ENCODE data around the gene RAD51D. TPM values are rescaled to one million over a fixed set of nuclear protein-coding genes. Genes with fewer than 3 reads are reported as not detected.
A peak's percentile ranks its signal among the peaks of the same experiment; 100 is the strongest.

The RAD51D gene
- total RNA-seq, 2 experiments from 2014 or later: 19.9 to 31.8 TPM

- H3K4me1 Mint-ChIP-seq: peaks cover 83% of the 10 kb centered on the region
- DNase-seq (no peak), ATAC-seq (peak; percentile 57)
- ChIA-PET POLR2A (interaction anchor here (1.7 to 2.0 kb wide), 3 partner anchors 9 to 35 kb away, joined by 7 to 9 read pairs (median 7); partner anchors contain the start of gene RFFL), CTCF (interaction anchor here (0.7 to 2.0 kb wide), 9 partner anchors 9 to 151 kb away, joined by 3 to 8 read pairs (median 4); partner anchors contain the start of gene RFFL)
- peak overlapping the region; percentile 1 for H3K4me3 Mint-ChIP-seq
- H3K27me3 Mint-ChIP-seq: no peaks in the 10 kb centered on the region
- no peaks in the 10 kb centered on the region for H3K9me3 Mint-ChIP-seq (ENCODE audit: low read depth)
- intact Hi-C loops (cut with DNase I, micrococcal nuclease): loop anchor here (1.0 to 5.0 kb wide), 5 partner anchors 8 to 130 kb away; no protein-coding TSS in a partner anchor
- peak overlapping the region; percentile 93 for H3K27ac Mint-ChIP-seq
- H3K36me3 Mint-ChIP-seq (ENCODE audit: low read depth): peaks cover 2% of the 10 kb centered on the region
Observed at GRCh38 chr17:35082073-35082657, 37.5 kb downstream of the RAD51D start.

DNA sequence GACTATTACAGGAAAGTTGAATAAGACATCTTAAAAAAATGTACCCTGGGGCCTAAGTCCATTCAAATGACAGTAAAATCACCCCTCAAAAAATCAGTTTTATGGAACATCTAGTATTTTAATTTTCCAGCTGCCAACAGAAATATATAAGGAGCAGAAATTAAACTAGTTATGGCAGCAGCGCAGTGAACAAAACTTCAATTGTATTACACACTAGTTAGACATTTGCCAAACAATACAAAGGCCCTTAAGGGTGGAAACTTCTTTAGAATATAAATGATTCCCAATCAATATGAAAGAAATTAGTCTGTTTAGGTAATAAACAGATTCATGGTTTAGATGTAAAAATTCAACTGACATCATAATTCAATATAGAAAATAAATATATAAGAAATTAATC is 38.0 kb downstream of the RAD51D start:
- Mint-ChIP-seq H3K4me1 (peaks cover 81% of the 10 kb centered on the region), H3K27ac (no peak overlapping the region), H3K27me3 (no peaks in the 10 kb centered on the region), H3K9me3 (ENCODE audit: low read depth) (no peaks in the 10 kb centered on the region), H3K36me3 (ENCODE audit: low read depth) (peaks cover 3% of the 10 kb centered on the region), H3K4me3 (no peak overlapping the region)
- DNase-seq (no peak), ATAC-seq (no peak)
- ChIA-PET POLR2A (interaction anchor here (1.7 to 2.0 kb wide), 3 partner anchors 9 to 35 kb away, joined by 7 to 9 read pairs (median 7); partner anchors contain the start of gene RFFL), CTCF (interaction anchor here (0.7 to 2.0 kb wide), 3 partner anchors 8 to 152 kb away, joined by 3 to 8 read pairs (median 7); partner anchors contain the start of gene RFFL)
- intact Hi-C loops (cut with DNase I, micrococcal nuclease): loop anchor here (1.0 to 5.0 kb wide), 5 partner anchors 7 to 131 kb away; no protein-coding TSS in a partner anchor

DNA sequence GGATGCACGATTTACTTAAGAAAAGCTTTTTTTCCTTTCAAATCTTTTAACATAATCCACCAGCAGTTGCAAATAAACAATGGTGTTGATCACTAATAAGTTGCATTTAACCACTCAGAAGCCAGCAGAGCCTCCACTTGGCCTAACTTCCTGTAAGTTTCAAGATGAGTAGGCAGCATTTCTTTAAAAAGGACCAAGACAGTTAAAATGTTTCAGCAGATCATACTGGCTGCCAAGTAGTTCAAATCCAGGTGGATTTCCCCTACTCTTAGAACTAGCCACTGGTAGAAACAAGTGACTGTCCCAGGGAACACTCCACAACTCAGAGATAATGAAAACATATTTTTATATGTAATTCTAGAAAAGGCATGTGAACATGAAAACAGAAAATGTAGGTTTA is 39.1 kb downstream of the RAD51D start:
- CTCF ChIA-PET: interaction anchor here (0.7 to 1.3 kb wide), 5 partner anchors 10 to 221 kb away, joined by 3 to 9 read pairs (median 3); no protein-coding TSS in a partner anchor
- intact Hi-C loops (cut with DNase I, micrococcal nuclease): loop anchor here in 1 of 2 experiments (5.0 kb wide), 1 partner anchor 132 kb away; no protein-coding TSS in a partner anchor
- Mint-ChIP-seq H3K4me3 (peak overlapping the region; percentile 40), H3K9me3 (ENCODE audit: low read depth) (no peaks in the 10 kb centered on the region), H3K36me3 (ENCODE audit: low read depth) (peaks cover 5% of the 10 kb centered on the region), H3K27me3 (no peaks in the 10 kb centered on the region), H3K4me1 (peaks cover 73% of the 10 kb centered on the region), H3K27ac (peak overlapping the region; percentile 66)
- POLR2A ChIA-PET: no interaction called here
- ATAC-seq: peak; percentile 67
- DNase-seq: peak; percentile 24

GRCh38 chr17:35079547-35080423 is 39.9 kb downstream of the RAD51D start:
- Mint-ChIP-seq H3K4me3 (no peak overlapping the region), H3K27me3 (no peaks in the 10 kb centered on the region), H3K27ac (peak overlapping the region; percentile 66), H3K4me1 (peaks cover 73% of the 10 kb centered on the region), H3K9me3 (ENCODE audit: low read depth) (no peaks in the 10 kb centered on the region), H3K36me3 (ENCODE audit: low read depth) (peaks cover 3% of the 10 kb centered on the region)
- ATAC-seq: no peak
- POLR2A ChIA-PET: no interaction called here
- no peak for DNase-seq
- CTCF ChIA-PET: interaction anchor here (0.6 to 1.3 kb wide), 5 partner anchors 10 to 220 kb away, joined by 3 to 9 read pairs (median 4); no protein-coding TSS in a partner anchor
- intact Hi-C loops (cut with DNase I, micrococcal nuclease): loop anchor here (5.0 to 10.0 kb wide), 2 partner anchors 133 to 165 kb away; partner anchors contain the start of gene SLFN5 (in 1 of the 2)

- DNase-seq: no peak
- intact Hi-C loops (cut with DNase I, micrococcal nuclease): loop anchor here in 1 of 2 experiments (10.0 kb wide), 1 partner anchor 168 kb away; the partner anchor contains the start of gene SLFN5
- H3K4me3 Mint-ChIP-seq: no peak overlapping the region
- H3K4me1 Mint-ChIP-seq: peaks cover 77% of the 10 kb centered on the region
- peaks cover 7% of the 10 kb centered on the region for H3K36me3 Mint-ChIP-seq (ENCODE audit: low read depth)
- no peaks in the 10 kb centered on the region for H3K9me3 Mint-ChIP-seq (ENCODE audit: low read depth)
- ChIA-PET POLR2A (no interaction called here), CTCF (interaction anchor here (0.7 to 1.5 kb wide), 3 partner anchors 9 to 245 kb away, joined by 3 to 8 read pairs (median 3); no protein-coding TSS in a partner anchor)
- H3K27me3 Mint-ChIP-seq: no peaks in the 10 kb centered on the region
- ATAC-seq: no peak
- no peak overlapping the region for H3K27ac Mint-ChIP-seq
Observed at GRCh38 chr17:35076874-35077273, 42.8 kb downstream of the RAD51D start.

DNA sequence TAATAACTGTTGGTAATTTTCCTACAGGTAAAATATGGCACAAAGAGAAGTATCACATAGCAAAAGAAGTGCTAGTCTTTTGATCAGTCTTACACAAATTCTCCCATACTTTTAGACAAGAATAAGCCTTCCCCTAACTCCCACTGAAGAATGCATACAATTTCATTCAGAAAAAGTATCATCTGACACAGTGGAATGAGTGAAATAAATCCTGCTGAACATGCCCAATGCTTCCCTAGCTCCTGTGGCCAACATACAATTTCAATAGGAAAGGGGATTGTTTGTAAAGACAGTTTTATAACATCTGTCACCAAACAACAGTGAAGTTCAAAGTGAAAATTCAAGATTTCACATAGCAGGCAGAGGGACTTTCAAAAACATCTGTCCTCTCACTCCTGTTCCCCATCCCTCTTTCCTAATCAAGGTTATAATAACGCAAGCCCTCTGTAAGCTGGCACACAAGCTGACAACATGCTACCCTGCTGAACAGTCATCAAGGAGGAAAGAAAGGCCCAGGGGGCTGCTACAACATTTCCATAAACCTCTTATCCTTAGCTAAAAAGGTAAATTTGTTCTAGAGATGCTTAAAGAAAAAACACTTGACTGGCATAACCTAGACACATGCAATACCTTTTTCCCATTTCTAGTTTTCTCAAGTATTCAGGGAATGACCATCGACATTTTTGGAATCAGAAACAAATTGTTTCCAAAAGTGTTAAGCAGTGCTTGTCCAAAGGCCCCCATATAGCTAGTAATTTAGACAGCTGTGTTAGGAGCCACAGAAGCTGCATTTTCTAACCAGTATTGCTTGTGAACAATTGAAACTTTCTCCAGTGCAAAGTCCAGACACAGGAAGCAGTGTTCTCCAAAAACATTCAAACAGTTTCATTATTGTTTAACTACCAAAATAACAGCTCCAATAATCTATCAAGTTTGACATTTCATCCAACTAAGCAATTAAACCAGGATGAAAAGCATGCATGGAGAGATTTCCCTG is 44.7 kb downstream of the RAD51D start:
- H3K9me3 Mint-ChIP-seq (ENCODE audit: low read depth): no peaks in the 10 kb centered on the region
- no peak for ATAC-seq
- peak overlapping the region; percentile 37 for H3K4me3 Mint-ChIP-seq
- DNase-seq: no peak
- peak overlapping the region; percentile 93 for H3K27ac Mint-ChIP-seq
- ChIA-PET POLR2A (interaction anchor here (1.4 kb wide), 1 partner anchor 11 kb away, joined by 5 read pairs; the partner anchor contains the start of gene RFFL), CTCF (interaction anchor here (0.6 to 3.5 kb wide), 6 partner anchors 8 to 168 kb away, joined by 3 to 18 read pairs (median 4); no protein-coding TSS in a partner anchor)
- peaks cover 19% of the 10 kb centered on the region for H3K36me3 Mint-ChIP-seq (ENCODE audit: low read depth)
- intact Hi-C loops (cut with DNase I, micrococcal nuclease): loop anchor here (1.0 to 10.0 kb wide), 4 partner anchors 7 to 297 kb away; partner anchors contain the start of genes SLFN11 (in 1 of the 2) and SLFN5 (in 1 of the 2)
- H3K4me1 Mint-ChIP-seq: peaks cover 70% of the 10 kb centered on the region
- H3K27me3 Mint-ChIP-seq: no peaks in the 10 kb centered on the region

DNA sequence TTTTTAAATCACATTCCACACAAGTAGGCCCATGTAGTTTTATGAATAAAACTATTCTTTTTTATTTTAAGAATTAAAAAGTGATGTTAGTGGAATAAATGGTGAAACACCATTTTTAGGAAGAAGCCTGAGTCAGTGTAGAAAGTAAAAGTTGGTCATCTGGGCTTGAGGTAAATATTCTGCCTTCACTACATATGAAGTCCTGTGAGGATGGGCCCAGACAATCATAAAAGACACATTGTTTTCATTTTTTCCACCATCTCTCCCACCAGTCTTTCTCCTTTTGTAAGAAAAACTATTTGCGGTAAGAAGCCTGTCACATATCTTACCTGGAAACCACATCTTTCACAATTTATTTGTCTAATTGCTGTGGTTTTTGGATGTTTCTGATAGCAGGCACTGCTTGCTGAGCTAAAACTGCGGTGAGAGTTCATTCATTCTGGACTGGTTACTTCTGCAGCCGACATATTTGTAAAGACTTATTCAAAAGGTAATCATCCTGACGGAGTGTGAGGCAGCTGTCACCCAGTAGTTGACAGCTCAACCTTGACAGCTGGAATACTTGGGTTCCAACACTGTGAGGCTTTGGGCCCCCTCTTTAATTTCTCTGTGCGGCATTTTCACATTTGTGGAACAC is 45.6 kb downstream of the RAD51D start:
- ChIA-PET POLR2A (interaction anchor here (0.6 to 1.4 kb wide), 2 partner anchors 10 to 364 kb away, joined by 5 to 7 read pairs; partner anchors contain the start of gene RFFL), CTCF (interaction anchor here (0.5 to 3.5 kb wide), 6 partner anchors 9 to 75 kb away, joined by 3 to 18 read pairs (median 6); partner anchors contain the start of gene RFFL)
- peak; percentile 58 for ATAC-seq
- Mint-ChIP-seq H3K27me3 (no peaks in the 10 kb centered on the region), H3K27ac (peak overlapping the region; percentile 93), H3K36me3 (ENCODE audit: low read depth) (peaks cover 22% of the 10 kb centered on the region), H3K9me3 (ENCODE audit: low read depth) (no peaks in the 10 kb centered on the region), H3K4me1 (peaks cover 66% of the 10 kb centered on the region), H3K4me3 (peak overlapping the region; percentile 41)
- intact Hi-C loops (cut with DNase I, micrococcal nuclease): loop anchor here (1.0 to 10.0 kb wide), 7 partner anchors 8 to 298 kb away; partner anchors contain the start of genes RFFL (in 2 of the 2), SLFN11 (in 1 of the 2) and SLFN5 (in 1 of the 2)
- DNase-seq: peak; percentile 35

DNA sequence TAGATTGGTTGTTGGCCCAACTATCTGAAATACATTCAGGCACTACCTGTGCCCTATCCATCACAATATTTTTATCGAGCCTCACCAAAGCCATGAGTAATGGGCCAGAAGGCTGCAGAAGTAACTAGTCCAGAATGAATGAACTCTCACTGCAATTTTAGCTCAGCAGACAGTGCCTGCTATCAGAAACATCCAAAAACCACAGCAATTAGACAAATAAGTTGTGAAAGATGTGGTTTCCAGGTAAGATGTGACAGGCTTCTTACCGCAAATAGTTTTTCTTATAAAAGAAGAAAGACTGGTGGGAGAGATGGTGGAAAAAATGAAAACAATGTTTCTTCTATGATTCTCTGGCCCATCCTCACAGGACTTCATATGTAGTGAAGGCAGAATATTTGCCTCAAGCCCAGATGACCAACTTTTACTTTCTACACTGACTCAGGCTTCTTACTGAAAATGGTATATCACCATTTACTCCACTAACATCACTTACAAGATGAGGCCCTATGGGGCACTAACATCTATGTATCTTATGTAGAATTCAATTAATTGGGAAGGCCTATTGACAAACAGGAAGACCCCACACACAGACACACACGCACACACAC is 46.4 kb downstream of the RAD51D start:
- Mint-ChIP-seq H3K9me3 (ENCODE audit: low read depth) (no peaks in the 10 kb centered on the region), H3K36me3 (ENCODE audit: low read depth) (peaks cover 24% of the 10 kb centered on the region), H3K27me3 (no peaks in the 10 kb centered on the region), H3K27ac (peak overlapping the region; percentile 93), H3K4me3 (peak overlapping the region; percentile 41), H3K4me1 (peaks cover 72% of the 10 kb centered on the region)
- ChIA-PET CTCF (interaction anchor here (0.7 to 3.5 kb wide), 4 partner anchors 9 to 16 kb away, joined by 3 to 18 read pairs (median 10); partner anchors contain the start of gene RFFL), POLR2A (interaction anchor here (0.7 to 1.4 kb wide), 7 partner anchors 9 to 414 kb away, joined by 3 to 8 read pairs (median 4); partner anchors contain the start of gene RFFL)
- peak; percentile 22 for DNase-seq
- intact Hi-C loops (cut with DNase I, micrococcal nuclease): loop anchor here (1.0 to 10.0 kb wide), 6 partner anchors 9 to 299 kb away; partner anchors contain the start of genes RFFL (in 2 of the 2), SLFN11 (in 1 of the 2) and SLFN5 (in 1 of the 2)
- peak; percentile 71 for ATAC-seq

DNA sequence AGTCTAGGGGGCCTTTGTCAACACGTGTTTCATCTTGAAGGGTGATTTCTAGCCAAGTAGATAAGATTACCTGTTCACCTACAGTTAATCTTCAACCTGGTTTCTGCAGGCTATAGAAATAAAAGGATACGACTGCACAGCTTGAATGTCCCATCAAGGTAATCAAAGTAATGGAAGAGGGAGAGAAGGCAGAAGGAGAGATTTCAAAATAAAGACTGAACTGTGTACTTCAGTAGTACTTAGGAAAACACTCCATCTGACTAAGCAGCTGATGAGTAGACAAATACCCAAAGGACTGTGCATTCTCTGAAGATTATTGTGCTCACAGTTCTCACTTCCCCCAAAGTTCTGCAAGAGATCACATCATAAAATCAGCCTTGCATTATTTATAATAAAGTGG is 50.3 kb downstream of the RAD51D start:
- ChIA-PET POLR2A (no interaction called here), CTCF (interaction anchor here (1.2 to 1.5 kb wide), 2 partner anchors 10 to 47 kb away, joined by 4 read pairs; no protein-coding TSS in a partner anchor)
- ATAC-seq (peak; percentile 16), DNase-seq (no peak)
- Mint-ChIP-seq H3K4me3 (no peak overlapping the region), H3K36me3 (ENCODE audit: low read depth) (peaks cover 23% of the 10 kb centered on the region), H3K4me1 (peaks cover 72% of the 10 kb centered on the region), H3K27me3 (no peaks in the 10 kb centered on the region), H3K9me3 (ENCODE audit: low read depth) (no peaks in the 10 kb centered on the region), H3K27ac (no peak overlapping the region)
- intact Hi-C loops (cut with DNase I, micrococcal nuclease): loop anchor here in 1 of 2 experiments (2.0 kb wide), 1 partner anchor 13 kb away; no protein-coding TSS in a partner anchor
